ENCODE results near the gene KARS1. TPM values are rescaled to one million over a fixed set of nuclear protein-coding genes. Genes with fewer than 3 reads are reported as not detected.

KARS1 gene
- 80.6 TPM for total RNA-seq

GRCh38 chr16:75647492-75648264 lies at the start of gene KARS1, which contains the start of gene TERF2IP:
KARS1 (minus strand) TSS chr16:75647665; CDS start chr16:75647639, 26 bp downstream.
TERF2IP (plus strand) TSS chr16:75647773; CDS start chr16:75647883, 110 bp downstream.
- DNase-seq (ENCODE audit: low spot score), result peak; percentile 95

GRCh38 chr16:75695708-75696107 lies 48.2 kb upstream of the KARS1 start:
- DNase-seq (ENCODE audit: low spot score), result no peak

GRCh38 chr16:75687361-75687760 lies 39.9 kb upstream of the KARS1 start:
- no peak for DNase-seq (ENCODE audit: low spot score)

- no peak for DNase-seq (ENCODE audit: low spot score)
Measured at GRCh38 chr16:75682308-75682707, 34.8 kb upstream of the KARS1 start.

GRCh38 chr16:75679366-75679765 lies 31.9 kb upstream of the KARS1 start:
- no peak for DNase-seq (ENCODE audit: low spot score)

GRCh38 chr16:75676909-75677308 lies 29.4 kb upstream of the KARS1 start, which contains the start of gene CPHXL2:
CPHXL2 (minus strand) TSS chr16:75677009; CDS start chr16:75676999, 10 bp downstream.
- no peak for DNase-seq (ENCODE audit: low spot score)

GRCh38 chr16:75667503-75667902 lies 20.0 kb upstream of the KARS1 start:
- no peak for DNase-seq (ENCODE audit: low spot score)

- no peak for DNase-seq (ENCODE audit: low spot score)
Measured at GRCh38 chr16:75660726-75661302, 13.3 kb upstream of the KARS1 start.

- no peak for DNase-seq (ENCODE audit: low spot score)
Measured at GRCh38 chr16:75660321-75660720, 12.9 kb upstream of the KARS1 start.

GRCh38 chr16:75658175-75658574 lies 10.7 kb upstream of the KARS1 start:
- DNase-seq (ENCODE audit: low spot score), result no peak

GRCh38 chr16:75653922-75654321 lies 6.5 kb upstream of the KARS1 start:
- DNase-seq (ENCODE audit: low spot score), result no peak

GRCh38 chr16:75648265-75649076 lies 1.0 kb upstream of the KARS1 start:
- DNase-seq (ENCODE audit: low spot score), result peak; percentile 85

GRCh38 chr16:75647112-75647491 lies 363 bp downstream of the KARS1 start:
- no peak for DNase-seq (ENCODE audit: low spot score)

- no peak for DNase-seq (ENCODE audit: low spot score)
Measured at GRCh38 chr16:75644240-75645012, 3.0 kb downstream of the KARS1 start.

GRCh38 chr16:75640598-75640997 lies 6.9 kb downstream of the KARS1 start:
- DNase-seq (ENCODE audit: low spot score), result no peak

GRCh38 chr16:75635036-75635435 lies 12.4 kb downstream of the KARS1 start:
- DNase-seq (ENCODE audit: low spot score), result no peak

GRCh38 chr16:75632857-75633256 lies 14.6 kb downstream of the KARS1 start:
- no peak for DNase-seq (ENCODE audit: low spot score)

GRCh38 chr16:75630052-75630451 lies 17.4 kb downstream of the KARS1 start:
- no peak for DNase-seq (ENCODE audit: low spot score)

GRCh38 chr16:75629132-75629531 lies 18.3 kb downstream of the KARS1 start:
- no peak for DNase-seq (ENCODE audit: low spot score)

- DNase-seq (ENCODE audit: low spot score), result no peak
Measured at GRCh38 chr16:75628351-75628750, 19.1 kb downstream of the KARS1 start.

GRCh38 chr16:75627851-75628250 lies 19.6 kb downstream of the KARS1 start:
- no peak for DNase-seq (ENCODE audit: low spot score)

- DNase-seq (ENCODE audit: low spot score), result no peak
Measured at GRCh38 chr16:75626806-75627205, 20.7 kb downstream of the KARS1 start.

Data from mucosa of gallbladder (tissue), 1 donor.